ENCODE measurements around the gene MCHR2.

The MCHR2 gene

DNA sequence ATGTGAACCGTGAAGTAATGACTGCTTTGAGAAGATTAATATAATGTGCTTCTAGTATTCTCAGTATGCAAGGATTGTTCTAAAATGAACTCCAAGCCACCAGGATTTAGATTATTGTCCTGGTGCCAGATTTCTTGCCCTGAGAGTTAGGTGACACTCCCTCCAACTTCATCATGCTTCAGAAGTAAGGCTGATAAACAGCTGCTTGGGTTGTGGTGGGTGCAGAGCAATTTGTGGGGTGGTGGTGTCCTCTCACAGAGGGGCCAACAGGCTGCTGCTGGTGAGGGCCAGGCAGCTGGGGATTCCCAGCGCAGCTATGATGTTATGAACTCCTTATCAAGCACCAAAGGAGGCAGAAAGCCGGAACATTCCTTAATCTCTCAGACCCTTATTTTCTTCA lies 114.6 kb downstream of the MCHR2 start:
- no peak overlapping the region for H3K4me3 ChIP-seq (ENCODE audit: low read depth, low read length)
- H3K4me1 ChIP-seq (ENCODE audit: control insufficient read depth, insufficient read depth, low read length), result no peaks in the 10 kb centered on the region
- POLR2A ChIA-PET, result no interaction called here
- TF ChIP-seq ZNF529 (tag by site-specific recombination; IDR thresholded peaks at IDR 0.05; ENCODE audit: insufficient replicate concordance) (no peak), KLF1 (tag by site-specific recombination; IDR thresholded peaks at IDR 0.05) (no peak), ZNF677 (tag by site-specific recombination; IDR thresholded peaks at IDR 0.05) (no peak), ZNF274 (IDR thresholded peaks at IDR 0.05; ENCODE audit: low read length) (no peak), ZNF274 (tag by site-specific recombination; IDR thresholded peaks at IDR 0.05; ENCODE audit: borderline replicate concordance) (no peak), ZNF239 (tag by site-specific recombination; IDR thresholded peaks at IDR 0.05) (no peak), ZNF416 (tag by site-specific recombination; IDR thresholded peaks at IDR 0.05) (no peak)
- TF ChIP-seq, protein P1, sequence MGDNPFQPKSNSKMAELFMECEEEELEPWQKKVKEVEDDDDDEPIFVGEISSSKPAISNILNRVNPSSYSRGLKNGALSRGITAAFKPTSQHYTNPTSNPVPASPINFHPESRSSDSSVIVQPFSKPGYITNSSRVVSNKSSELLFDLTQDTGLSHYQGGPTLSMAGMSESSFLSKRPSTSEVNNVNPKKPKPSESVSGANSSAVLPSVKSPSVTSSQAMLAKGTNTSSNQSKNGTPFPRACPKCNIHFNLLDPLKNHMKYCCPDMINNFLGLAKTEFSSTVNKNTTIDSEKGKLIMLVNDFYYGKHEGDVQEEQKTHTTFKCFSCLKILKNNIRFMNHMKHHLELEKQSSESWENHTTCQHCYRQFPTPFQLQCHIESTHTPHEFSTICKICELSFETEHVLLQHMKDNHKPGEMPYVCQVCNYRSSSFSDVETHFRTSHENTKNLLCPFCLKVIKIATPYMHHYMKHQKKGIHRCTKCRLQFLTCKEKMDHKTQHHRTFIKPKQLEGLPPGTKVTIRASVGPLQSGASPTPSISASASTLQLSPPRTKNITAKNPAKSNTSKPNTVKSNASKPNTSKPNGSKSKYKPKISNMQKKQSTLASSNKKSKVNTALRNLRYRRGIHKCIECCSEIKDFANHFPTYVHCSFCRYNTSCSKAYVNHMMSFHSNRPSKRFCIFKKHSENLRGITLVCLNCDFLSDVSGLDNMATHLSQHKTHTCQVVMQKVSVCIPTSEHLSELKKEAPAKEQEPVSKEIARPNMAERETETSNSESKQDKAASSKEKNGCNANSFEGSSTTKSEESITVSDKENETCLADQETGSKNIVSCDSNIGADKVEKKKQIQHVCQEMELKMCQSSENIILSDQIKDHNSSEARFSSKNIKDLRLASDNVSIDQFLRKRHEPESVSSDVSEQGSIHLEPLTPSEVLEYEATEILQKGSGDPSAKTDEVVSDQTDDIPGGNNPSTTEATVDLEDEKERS (tag by site-specific recombination; IDR thresholded peaks at IDR 0.05), result no peak
- TF ChIP-seq, protein P2, sequence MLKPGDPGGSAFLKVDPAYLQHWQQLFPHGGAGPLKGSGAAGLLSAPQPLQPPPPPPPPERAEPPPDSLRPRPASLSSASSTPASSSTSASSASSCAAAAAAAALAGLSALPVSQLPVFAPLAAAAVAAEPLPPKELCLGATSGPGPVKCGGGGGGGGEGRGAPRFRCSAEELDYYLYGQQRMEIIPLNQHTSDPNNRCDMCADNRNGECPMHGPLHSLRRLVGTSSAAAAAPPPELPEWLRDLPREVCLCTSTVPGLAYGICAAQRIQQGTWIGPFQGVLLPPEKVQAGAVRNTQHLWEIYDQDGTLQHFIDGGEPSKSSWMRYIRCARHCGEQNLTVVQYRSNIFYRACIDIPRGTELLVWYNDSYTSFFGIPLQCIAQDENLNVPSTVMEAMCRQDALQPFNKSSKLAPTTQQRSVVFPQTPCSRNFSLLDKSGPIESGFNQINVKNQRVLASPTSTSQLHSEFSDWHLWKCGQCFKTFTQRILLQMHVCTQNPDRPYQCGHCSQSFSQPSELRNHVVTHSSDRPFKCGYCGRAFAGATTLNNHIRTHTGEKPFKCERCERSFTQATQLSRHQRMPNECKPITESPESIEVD (tag by site-specific recombination; IDR thresholded peaks at IDR 0.05), result no peak
- CTCF ChIA-PET, result interaction anchor here (0.6 to 4.8 kb wide), 2 partner anchors 11 to 54 kb away, joined by 3 to 36 read pairs; no protein-coding TSS in a partner anchor
- H3K9me3 ChIP-seq (ENCODE audit: control insufficient read depth, insufficient read depth, low read depth, low read length), result no peaks in the 10 kb centered on the region
- no peak overlapping the region for H3K27ac ChIP-seq (ENCODE audit: extremely low read depth, low read depth, low read length)
- no peaks in the 10 kb centered on the region for H3K36me3 ChIP-seq (ENCODE audit: control insufficient read depth in 2 of 2, insufficient read depth in 1 of 2, low read length in 2 of 2)

DNA sequence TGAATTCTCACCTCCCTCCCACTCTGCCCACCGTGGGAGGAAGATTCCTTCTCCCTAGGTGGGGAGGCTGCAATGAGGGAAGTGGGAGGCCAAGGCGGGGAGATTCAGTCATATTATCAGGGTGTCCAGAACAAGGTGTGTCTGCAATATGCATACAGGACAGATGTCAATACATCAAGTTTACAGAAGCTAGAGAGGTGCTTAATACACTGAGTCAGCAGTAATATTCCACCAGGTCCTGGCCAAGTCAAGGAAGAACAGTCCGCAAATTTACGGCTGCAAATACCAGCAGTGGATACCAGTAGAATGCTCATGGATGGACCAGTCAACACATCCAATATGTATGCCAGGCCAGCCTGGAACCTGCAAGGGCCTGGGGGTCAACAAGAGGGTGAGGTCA lies 119.0 kb downstream of the MCHR2 start:
- H3K4me3 ChIP-seq (ENCODE audit: low read depth, low read length), result no peak overlapping the region
- POLR2A ChIA-PET, result no interaction called here
- CTCF ChIA-PET, result interaction anchor here (1.3 kb wide), 1 partner anchor 591 kb away, joined by 4 read pairs; no protein-coding TSS in a partner anchor
- no peaks in the 10 kb centered on the region for H3K36me3 ChIP-seq (ENCODE audit: control insufficient read depth in 2 of 2, insufficient read depth in 1 of 2, low read length in 2 of 2)
- TF ChIP-seq ZNF404 (tag by site-specific recombination; IDR thresholded peaks at IDR 0.05) (no peak), KLF16 (tag by site-specific recombination; IDR thresholded peaks at IDR 0.05) (no peak), KLF8 (tag by site-specific recombination; IDR thresholded peaks at IDR 0.05) (no peak), ZNF302 (tag by site-specific recombination; IDR thresholded peaks at IDR 0.05; ENCODE audit: low read depth) (no peak), ZNF426 (tag by site-specific recombination; IDR thresholded peaks at IDR 0.05) (no peak), ZNF114 (tag by site-specific recombination; IDR thresholded peaks at IDR 0.05) (no peak), ZNF433 (tag by site-specific recombination; IDR thresholded peaks at IDR 0.05; ENCODE audit: low read depth) (no peak), ZNF629 (tag by site-specific recombination; IDR thresholded peaks at IDR 0.05) (no peak), KLF10 (tag by site-specific recombination; IDR thresholded peaks at IDR 0.05) (no peak), ZSCAN16 (tag by site-specific recombination; IDR thresholded peaks at IDR 0.05) (no peak), ZNF202 (tag by site-specific recombination; IDR thresholded peaks at IDR 0.05; ENCODE audit: borderline replicate concordance) (no peak), ZNF24 (tag by site-specific recombination; IDR thresholded peaks at IDR 0.05) (no peak), ZNF133 (tag by site-specific recombination; IDR thresholded peaks at IDR 0.05) (no peak), ZNF510 (tag by site-specific recombination; IDR thresholded peaks at IDR 0.05; ENCODE audit: insufficient replicate concordance) (no peak), ZBTB48 (tag by site-specific recombination; IDR thresholded peaks at IDR 0.05) (no peak), SCRT2 (tag by site-specific recombination; IDR thresholded peaks at IDR 0.05) (no peak), ZNF341 (tag by site-specific recombination; IDR thresholded peaks at IDR 0.05; ENCODE audit: low read depth) (no peak), ZNF37A (tag by site-specific recombination; IDR thresholded peaks at IDR 0.05) (no peak)
- TF ChIP-seq, protein P3, sequence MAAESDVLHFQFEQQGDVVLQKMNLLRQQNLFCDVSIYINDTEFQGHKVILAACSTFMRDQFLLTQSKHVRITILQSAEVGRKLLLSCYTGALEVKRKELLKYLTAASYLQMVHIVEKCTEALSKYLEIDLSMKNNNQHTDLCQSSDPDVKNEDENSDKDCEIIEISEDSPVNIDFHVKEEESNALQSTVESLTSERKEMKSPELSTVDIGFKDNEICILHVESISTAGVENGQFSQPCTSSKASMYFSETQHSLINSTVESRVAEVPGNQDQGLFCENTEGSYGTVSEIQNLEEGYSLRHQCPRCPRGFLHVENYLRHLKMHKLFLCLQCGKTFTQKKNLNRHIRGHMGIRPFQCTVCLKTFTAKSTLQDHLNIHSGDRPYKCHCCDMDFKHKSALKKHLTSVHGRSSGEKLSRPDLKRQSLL (tag by site-specific recombination; IDR thresholded peaks at IDR 0.05), result no peak
- TF ChIP-seq, protein P4, sequence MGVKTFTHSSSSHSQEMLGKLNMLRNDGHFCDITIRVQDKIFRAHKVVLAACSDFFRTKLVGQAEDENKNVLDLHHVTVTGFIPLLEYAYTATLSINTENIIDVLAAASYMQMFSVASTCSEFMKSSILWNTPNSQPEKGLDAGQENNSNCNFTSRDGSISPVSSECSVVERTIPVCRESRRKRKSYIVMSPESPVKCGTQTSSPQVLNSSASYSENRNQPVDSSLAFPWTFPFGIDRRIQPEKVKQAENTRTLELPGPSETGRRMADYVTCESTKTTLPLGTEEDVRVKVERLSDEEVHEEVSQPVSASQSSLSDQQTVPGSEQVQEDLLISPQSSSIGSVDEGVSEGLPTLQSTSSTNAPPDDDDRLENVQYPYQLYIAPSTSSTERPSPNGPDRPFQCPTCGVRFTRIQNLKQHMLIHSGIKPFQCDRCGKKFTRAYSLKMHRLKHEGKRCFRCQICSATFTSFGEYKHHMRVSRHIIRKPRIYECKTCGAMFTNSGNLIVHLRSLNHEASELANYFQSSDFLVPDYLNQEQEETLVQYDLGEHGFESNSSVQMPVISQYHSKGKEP (tag by site-specific recombination; IDR thresholded peaks at IDR 0.05), result no peak
- no peaks in the 10 kb centered on the region for H3K9me3 ChIP-seq (ENCODE audit: control insufficient read depth, insufficient read depth, low read depth, low read length)
- no peaks in the 10 kb centered on the region for H3K4me1 ChIP-seq (ENCODE audit: control insufficient read depth, insufficient read depth, low read length)
- H3K27ac ChIP-seq (ENCODE audit: extremely low read depth, low read depth, low read length), result no peak overlapping the region
